ENCODE results near the gene CELSR1. TPM values are rescaled to one million over a fixed set of nuclear protein-coding genes. Genes with fewer than 3 reads are reported as not detected.
"Not testable (repeated sequence)": the region's sequence is repeated elsewhere in the genome, so short reads cannot be mapped to it uniquely, and the experiment has no call there.

Gene CELSR1
- total RNA-seq, 1 donor from 2014 or later: 18.8 TPM

DNA sequence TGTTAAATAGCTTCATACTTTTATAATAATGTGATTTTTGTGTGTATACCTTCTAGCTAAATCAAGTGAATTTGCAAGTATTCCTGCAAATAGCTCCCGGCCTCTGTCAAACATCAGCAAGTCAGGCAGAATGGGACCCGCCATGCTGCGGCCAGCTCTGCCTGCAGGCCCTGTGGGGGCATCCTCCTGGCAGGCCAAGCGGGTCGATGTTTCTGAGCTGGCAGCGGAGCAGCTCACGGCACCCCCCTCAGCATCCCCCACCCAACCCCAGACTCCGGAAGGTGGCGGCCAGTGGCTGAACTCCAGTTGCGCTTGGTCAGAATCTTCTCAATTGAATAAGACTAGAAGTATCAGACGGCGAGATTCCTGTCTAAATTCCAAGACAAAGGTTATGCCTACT lies 221.4 kb downstream of the CELSR1 start:
- no peaks in the 10 kb centered on the region for H3K27me3 Mint-ChIP-seq (ENCODE audit: low read depth)
- TF ChIP-seq, protein P1, sequence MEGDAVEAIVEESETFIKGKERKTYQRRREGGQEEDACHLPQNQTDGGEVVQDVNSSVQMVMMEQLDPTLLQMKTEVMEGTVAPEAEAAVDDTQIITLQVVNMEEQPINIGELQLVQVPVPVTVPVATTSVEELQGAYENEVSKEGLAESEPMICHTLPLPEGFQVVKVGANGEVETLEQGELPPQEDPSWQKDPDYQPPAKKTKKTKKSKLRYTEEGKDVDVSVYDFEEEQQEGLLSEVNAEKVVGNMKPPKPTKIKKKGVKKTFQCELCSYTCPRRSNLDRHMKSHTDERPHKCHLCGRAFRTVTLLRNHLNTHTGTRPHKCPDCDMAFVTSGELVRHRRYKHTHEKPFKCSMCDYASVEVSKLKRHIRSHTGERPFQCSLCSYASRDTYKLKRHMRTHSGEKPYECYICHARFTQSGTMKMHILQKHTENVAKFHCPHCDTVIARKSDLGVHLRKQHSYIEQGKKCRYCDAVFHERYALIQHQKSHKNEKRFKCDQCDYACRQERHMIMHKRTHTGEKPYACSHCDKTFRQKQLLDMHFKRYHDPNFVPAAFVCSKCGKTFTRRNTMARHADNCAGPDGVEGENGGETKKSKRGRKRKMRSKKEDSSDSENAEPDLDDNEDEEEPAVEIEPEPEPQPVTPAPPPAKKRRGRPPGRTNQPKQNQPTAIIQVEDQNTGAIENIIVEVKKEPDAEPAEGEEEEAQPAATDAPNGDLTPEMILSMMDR (IDR thresholded peaks at IDR 0.05; ENCODE audit: unreplicated experiment): no peak
- H3K27ac Mint-ChIP-seq: no peak overlapping the region
- H3K9me3 Mint-ChIP-seq: no peaks in the 10 kb centered on the region
- no peak overlapping the region for H3K4me3 Mint-ChIP-seq
- peaks cover 21% of the 10 kb centered on the region for H3K36me3 Mint-ChIP-seq
- DNase-seq (ENCODE audit: low spot score in 2 of 2, unreplicated experiment in 2 of 2): no peak
- no peaks in the 10 kb centered on the region for H3K4me1 Mint-ChIP-seq

DNA sequence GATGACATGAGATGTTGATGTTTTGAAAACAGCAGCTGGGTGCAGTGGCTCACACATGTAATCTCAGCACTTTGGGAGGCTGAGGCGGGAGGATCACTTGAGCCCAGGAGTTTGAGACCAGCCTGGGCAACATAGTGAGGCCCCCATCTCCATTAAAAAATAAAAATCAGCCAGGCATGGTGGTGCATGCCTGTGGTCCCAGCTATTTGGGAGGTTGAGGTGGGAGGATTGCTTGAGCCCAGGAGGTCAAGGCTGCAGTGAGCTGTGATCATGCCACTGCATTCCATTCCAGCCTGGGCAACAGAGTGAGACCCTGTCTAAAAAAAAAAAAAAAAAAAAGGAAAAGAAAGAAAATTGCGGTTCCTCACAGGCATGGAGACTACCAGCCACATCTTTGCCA lies 224.6 kb downstream of the CELSR1 start:
- peaks cover 20% of the 10 kb centered on the region for H3K36me3 Mint-ChIP-seq
- DNase-seq (ENCODE audit: low spot score in 2 of 2, unreplicated experiment in 2 of 2); H3K27me3 Mint-ChIP-seq (ENCODE audit: low read depth); H3K4me1 Mint-ChIP-seq; H3K27ac Mint-ChIP-seq; H3K9me3 Mint-ChIP-seq; H3K4me3 Mint-ChIP-seq: not testable (repeated sequence)

DNA sequence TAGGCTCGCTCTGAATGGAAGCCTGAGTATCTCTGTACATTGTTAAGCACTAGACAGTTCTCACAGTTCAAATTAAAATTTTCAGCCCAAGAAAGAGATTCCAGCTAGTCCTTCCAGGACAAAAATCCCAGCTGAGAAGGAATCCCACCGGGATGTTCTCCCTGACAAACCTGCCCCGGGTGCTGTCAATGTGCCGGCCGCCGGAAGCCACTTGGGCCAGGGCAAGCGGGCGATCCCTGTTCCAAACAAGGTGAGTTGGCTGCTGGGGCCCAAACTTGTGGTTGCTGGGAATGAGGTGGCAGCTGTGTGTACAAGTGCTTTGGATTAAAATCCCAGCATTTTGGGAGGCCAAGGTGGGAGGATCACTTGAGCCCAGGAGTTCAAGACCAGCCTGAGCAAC lies 225.4 kb downstream of the CELSR1 start:
- Mint-ChIP-seq H3K4me3 (no peak overlapping the region), H3K4me1 (peaks cover 6% of the 10 kb centered on the region), H3K9me3 (no peaks in the 10 kb centered on the region), H3K36me3 (peaks cover 19% of the 10 kb centered on the region), H3K27me3 (ENCODE audit: low read depth) (no peaks in the 10 kb centered on the region), H3K27ac (no peak overlapping the region)
- TF ChIP-seq, protein P1 (IDR thresholded peaks at IDR 0.05; ENCODE audit: unreplicated experiment): no peak
- DNase-seq (ENCODE audit: low spot score in 2 of 2, unreplicated experiment in 2 of 2): no peak

Other genes with a start within 250 kb of the CELSR1 start
- gene GTSE1, start 240.8 kb downstream of the CELSR1 start, total RNA-seq: 15.3 to 18.7 TPM (median 16.7 TPM) in 3 replicates
- gene TRMU, start 201.9 kb downstream of the CELSR1 start, total RNA-seq: 65.5 to 70.6 TPM (median 67.1 TPM) in 3 replicates
- 58.3 to 63.0 TPM (median 60.5 TPM) in 3 replicates for gene GRAMD4, start 82.8 kb upstream of the CELSR1 start, total RNA-seq
- gene CERK, start 200.6 kb upstream of the CELSR1 start, total RNA-seq: 50.7 to 51.9 TPM (median 51.3 TPM) in 3 replicates
- 26.2 to 26.7 TPM (median 26.6 TPM) in 3 replicates for gene TBC1D22A, start 225.0 kb upstream of the CELSR1 start, total RNA-seq